ENCODE measurements around the gene FOXM1. TPM values are rescaled to one million over a fixed set of nuclear protein-coding genes. Genes with fewer than 3 reads are reported as not detected.

The FOXM1 gene
- total RNA-seq, 1 donor from 2014 or later, result 0.51 TPM

GRCh38 chr12:2841056-2841650 is 35.8 kb downstream of the FOXM1 start:
- DNase-seq (ENCODE audit: low spot score), result no peak

DNA sequence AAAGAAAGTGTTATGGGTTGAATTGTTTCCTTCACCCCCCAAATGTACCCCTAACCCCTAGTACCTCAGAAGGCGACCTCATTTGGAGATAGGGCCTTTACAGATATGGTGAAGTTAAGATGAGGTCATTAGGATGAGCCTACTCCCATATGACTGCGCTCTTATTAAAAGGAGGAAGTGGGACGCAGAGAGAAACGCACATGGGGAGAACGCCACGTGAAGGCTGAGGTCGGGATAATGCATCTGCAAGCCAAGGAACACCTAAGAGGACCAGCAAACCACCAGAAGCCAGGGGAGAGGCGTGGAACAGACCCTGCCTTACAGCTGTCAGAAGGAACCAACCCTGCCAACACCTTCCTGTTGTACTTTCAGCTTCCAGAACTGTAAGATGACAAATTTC is 40.4 kb downstream of the FOXM1 start:
- no peak for DNase-seq (ENCODE audit: low spot score)

GRCh38 chr12:2835691-2836403 is 41.1 kb downstream of the FOXM1 start:
- DNase-seq (ENCODE audit: low spot score), result no peak

DNA sequence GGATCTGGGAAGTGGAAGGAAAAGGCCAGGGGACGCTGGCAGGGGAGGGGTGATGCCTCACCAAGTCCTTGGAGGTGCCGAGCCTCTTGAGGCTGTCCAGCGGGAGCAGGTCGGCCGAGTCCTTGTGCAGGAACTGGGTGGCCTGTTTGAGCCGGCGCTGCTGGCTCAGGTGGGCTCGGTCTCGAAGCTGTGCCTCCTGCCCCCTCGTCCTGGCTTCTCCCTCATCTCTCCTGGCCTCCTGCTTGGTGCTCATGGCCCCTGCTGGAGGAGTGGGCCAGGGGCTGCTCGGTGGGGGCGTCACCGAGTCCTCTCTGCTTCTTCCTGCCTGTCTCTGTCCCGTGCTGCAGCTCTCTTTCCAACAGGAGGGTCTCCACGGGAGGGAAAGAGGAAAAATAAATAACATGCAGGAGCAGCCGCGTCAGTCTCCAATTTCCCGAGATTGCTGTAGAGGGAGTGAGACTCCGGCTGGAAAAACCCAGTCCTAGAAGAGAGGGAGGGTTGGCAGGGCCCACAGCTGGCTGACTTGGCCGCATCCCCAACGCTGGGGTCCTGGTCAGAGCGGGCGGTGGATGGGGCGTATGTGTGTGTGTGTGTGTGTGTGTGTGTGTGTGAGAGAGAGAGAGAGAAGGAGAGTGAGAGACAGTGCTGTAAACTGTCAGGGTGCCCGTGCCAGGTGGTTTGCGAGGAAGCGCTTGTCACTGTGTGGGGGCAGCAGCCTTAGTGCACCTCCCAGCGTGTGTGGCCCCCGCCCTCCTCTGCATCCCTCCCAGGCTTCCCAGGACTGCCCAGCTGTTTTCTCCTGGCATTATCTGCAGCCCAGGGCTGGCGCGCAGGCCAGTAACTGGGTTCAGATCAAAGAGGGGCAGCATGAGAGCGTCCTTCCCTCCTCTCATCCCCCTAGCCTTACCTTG is 42.1 kb downstream of the FOXM1 start, which contains the start of gene NRIP2:
Gene NRIP2 (minus strand): TSS at position 455 of the 911 bp plus-strand sequence. CDS start 52 bp downstream, at position 403.
- no peak for DNase-seq (ENCODE audit: low spot score)

DNA sequence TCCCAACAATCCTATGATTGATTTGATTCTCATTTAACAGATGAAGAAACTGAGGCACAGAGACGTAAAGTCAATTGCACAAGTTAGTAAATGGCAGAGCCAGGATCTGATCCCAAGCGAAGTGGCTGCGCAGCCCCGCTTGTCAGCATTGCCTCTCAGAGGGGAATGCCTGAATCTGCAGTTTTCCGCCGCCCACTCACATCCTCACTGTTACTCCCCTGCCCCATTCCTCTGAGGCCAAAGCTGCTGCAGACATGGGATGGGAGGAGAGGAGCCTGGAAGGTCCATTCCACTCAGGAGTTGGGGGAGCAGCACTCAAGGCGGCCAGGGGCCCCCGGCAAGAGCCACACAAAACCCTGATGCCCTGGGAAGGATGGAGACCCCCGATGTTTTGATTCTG is 43.2 kb downstream of the FOXM1 start:
- DNase-seq (ENCODE audit: low spot score), result no peak

- no peak for DNase-seq (ENCODE audit: low spot score)
Measured at GRCh38 chr12:2833327-2833726, 43.6 kb downstream of the FOXM1 start.

DNA sequence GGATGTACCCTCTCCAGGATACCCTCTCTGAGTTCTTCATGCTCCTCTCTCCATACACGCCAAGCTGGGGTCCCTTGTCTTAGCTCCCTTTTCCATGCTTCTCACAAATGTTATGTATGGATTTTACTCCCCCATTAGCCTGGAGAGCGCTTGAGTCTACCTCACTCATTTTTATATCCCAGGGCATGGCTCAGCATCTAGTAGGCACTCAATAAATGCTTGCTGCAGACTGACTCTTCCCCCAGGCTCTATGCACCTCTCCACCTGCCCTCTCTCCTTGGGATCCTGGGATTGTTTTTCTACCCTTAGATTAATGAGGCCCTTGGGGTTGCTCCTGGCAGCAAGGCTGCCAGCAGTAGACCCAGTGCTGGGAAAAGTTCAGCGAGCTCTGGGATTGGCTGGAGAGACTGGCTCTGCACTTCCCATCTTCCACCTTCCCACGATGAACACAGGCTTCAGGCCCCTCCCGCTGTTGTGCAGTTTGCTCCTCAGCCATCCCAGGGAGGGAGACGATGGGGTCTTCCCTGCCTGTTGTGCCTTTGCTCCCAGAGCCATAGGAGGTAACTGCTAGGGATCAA is 44.3 kb downstream of the FOXM1 start:
- no peak for DNase-seq (ENCODE audit: low spot score)

- DNase-seq (ENCODE audit: low spot score), result no peak
Measured at GRCh38 chr12:2829275-2829674, 47.7 kb downstream of the FOXM1 start.

- DNase-seq (ENCODE audit: low spot score), result no peak
Measured at GRCh38 chr12:2826721-2827515, 50.1 kb downstream of the FOXM1 start.

DNA sequence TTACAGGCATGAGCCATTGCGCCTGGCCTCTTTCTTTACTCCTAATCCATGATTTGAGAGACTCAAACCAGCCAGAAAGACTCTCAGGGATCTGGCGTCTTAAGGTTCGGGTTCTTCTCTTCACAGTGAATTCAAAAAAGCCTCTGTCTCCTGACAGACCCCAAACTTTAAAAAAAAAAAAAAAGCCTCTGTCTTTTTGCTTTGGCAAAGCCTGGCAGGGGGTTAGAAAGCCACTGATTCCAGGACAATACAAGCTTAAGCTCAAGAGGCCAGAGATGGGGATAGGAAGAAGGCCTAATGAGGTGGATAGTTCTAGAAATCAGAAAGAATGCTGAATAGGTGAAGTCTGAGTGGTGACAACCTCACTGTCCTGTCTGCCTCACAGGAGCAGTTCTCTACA is 50.9 kb downstream of the FOXM1 start:
- no peak for DNase-seq (ENCODE audit: low spot score)

- DNase-seq (ENCODE audit: low spot score), result no peak
Measured at GRCh38 chr12:2825132-2825531, 51.8 kb downstream of the FOXM1 start.

DNA sequence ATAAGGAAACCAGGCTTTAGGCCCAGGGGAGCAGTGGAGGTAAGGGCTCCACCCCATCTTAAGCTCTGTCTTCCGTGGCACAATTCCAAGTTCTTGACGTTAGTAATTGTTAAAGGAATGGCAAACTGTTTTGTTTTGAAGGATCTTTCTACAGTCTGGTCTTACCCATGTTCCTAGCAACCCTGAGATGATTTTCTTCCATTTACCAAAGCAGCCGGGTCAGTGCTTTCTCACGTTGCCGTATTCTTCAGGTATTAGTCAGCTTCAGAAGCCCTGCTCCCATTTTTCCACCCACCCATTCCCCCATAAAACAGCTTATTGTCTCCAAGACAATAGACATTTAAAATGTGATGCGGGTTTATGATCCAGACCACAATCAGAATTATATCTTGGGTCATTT is 52.4 kb downstream of the FOXM1 start:
- no peak for DNase-seq (ENCODE audit: low spot score)

DNA sequence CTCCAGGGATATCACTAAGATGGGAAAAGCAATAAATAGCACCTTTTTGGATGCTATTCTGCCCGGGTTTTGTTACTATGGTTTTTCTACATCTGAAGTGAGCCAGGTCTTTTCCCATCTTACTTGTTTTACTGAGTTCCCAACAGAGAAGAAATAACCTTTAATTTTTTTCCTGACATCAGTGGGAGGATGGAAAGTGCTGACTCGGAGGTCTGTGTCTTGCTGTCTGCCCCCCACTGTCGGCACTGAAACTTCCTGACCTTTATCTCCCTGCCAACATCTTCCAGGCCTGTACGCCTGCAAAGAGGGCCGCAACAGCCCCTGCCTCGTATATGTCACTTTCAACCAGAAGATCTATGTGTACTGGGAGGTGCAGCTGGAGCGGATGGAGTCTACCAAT is 53.5 kb downstream of the FOXM1 start:
- DNase-seq (ENCODE audit: low spot score), result no peak

DNA sequence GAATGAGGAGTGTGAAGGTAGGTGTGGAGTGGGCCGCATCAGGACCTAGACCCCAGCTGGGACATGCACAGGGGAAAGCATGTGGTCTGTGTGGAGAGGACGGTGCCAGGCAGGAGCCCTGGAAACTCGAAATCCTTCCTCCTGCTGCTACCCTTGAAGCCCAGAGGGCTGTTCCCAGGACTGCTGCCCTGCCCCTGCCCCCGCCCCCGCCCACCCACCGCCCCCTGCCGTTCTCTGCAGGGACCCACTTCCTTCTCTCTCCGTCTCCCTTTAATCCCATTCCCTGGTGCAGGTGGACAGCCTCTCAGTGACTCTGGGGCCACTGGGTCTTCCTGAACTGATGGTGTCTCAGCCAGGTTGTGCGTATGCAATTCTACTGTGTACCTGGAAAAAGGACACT is 56.5 kb downstream of the FOXM1 start:
- no peak for DNase-seq (ENCODE audit: low spot score)

DNA sequence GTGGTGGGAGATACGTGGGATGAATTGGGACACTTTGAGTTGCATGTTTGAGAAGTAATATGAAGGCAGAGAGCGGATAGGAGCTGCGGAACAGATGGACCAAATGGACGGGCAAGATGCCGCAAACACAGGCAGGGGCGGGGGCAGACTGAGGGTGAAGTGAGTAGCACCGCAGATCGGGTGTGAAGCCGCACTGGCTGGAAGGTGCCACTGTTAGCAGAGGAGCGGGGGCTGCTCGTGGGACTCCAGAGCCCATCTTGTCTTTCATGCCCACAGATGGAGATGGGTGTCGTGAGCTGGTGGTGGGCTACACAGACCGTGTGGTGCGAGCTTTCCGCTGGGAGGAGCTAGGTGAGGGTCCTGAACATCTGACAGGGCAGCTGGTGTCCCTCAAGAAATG is 57.2 kb downstream of the FOXM1 start:
- no peak for DNase-seq (ENCODE audit: low spot score)

DNA sequence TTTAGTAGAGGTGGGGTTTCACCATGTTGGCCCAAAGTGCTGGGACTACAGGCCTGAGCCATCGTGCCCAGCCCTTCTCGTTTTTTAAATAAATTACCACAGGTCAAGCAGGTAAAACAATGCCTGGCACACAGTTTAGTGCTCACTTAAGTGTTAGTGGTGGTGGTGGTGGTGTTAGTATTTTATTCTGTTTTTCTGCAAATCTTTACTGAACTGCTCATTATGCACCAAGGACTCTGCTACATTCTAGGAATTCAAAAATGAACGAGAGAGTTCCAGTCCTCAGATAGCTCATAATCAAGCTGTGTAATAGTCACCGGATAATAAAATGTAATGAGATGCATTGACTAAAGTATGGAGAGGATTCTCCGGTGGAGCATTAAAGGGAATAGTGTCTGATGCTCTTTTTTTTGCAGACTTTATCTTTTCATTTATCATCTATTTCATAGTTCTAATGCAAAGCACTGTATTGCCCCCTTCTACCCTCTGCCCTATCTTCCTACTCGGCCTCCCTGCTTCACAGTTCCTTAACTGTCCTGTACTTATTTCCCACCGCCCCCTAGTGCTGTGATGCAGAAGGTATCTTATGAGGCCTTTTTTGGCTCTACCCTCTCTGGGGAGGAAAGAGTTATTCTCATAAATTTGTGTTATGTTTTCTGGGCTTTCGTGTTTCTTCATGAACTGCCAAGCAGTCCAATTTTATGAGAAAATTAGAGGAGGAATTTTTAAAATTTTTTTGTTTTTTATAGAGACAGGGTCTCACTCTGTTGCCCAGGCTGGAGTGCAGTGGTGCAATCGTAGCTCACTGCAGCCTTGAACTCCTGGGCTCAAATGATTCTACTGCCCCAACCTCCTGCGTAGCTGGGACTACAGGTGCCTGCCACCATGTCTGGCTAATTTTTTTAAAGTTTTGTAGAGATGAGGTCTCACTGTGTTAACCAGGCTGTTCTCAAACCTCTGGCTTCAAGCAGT is 63.5 kb downstream of the FOXM1 start:
- no peak for DNase-seq (ENCODE audit: low spot score)

- DNase-seq (ENCODE audit: low spot score), result peak; percentile 97
Measured at GRCh38 chr12:2812290-2813213, 64.4 kb downstream of the FOXM1 start, which contains the start of gene ITFG2. TSS of gene ITFG2 (plus strand) at chr12:2812668. CDS start at chr12:2812761, 93 bp downstream.

DNA sequence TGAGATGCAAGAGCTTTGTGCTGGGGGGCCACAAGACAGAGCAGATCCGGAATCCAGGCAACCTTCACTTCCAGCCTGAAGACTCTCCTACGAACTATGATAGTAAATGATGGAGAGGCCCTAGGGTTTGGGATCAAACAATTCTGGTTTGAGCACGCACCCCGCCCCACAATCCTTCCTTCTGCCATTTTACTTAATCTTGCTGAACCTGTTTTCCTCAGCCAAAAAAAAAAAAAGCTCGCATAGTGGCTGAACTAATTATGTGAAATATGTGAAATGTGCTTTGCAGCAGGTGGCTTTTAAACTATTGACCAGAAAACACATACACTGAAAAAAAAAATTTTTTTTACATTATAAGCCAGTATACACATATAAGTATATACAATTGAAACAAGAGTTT is 65.2 kb downstream of the FOXM1 start:
- no peak for DNase-seq (ENCODE audit: low spot score)

Data from mesenteric fat pad (tissue), 1 donor.